ENCODE results near the gene DDX17. TPM values are rescaled to one million over a fixed set of nuclear protein-coding genes. Genes with fewer than 3 reads are reported as not detected.

The DDX17 gene
- total and polyA plus RNA-seq, 9 donors, result 215 to 602 (median 487) TPM

GRCh38 chr22:38453996-38454352, 52.1 kb downstream of the DDX17 start:
- peaks cover 3% of the 10 kb centered on the region for H3K27me3 ChIP-seq
- H3K9me3 ChIP-seq, result no peaks in the 10 kb centered on the region
- H3K4me3 ChIP-seq, result no peak overlapping the region
- TF ChIP-seq POLR2A (IDR thresholded peaks at IDR 0.05), result no peak
- TF ChIP-seq, protein P1, sequence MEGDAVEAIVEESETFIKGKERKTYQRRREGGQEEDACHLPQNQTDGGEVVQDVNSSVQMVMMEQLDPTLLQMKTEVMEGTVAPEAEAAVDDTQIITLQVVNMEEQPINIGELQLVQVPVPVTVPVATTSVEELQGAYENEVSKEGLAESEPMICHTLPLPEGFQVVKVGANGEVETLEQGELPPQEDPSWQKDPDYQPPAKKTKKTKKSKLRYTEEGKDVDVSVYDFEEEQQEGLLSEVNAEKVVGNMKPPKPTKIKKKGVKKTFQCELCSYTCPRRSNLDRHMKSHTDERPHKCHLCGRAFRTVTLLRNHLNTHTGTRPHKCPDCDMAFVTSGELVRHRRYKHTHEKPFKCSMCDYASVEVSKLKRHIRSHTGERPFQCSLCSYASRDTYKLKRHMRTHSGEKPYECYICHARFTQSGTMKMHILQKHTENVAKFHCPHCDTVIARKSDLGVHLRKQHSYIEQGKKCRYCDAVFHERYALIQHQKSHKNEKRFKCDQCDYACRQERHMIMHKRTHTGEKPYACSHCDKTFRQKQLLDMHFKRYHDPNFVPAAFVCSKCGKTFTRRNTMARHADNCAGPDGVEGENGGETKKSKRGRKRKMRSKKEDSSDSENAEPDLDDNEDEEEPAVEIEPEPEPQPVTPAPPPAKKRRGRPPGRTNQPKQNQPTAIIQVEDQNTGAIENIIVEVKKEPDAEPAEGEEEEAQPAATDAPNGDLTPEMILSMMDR (IDR thresholded peaks at IDR 0.05), result no peak
- TF ChIP-seq EP300 (IDR thresholded peaks at IDR 0.05), result no peak
- H3K36me3 ChIP-seq, result no peaks in the 10 kb centered on the region
- no peak for DNase-seq
- intact Hi-C loops (cut with DNase I), result no loop called here
- H3K4me1 ChIP-seq (ENCODE audit: insufficient read depth), result peaks cover 2% of the 10 kb centered on the region
- WGBS, 3 donors, result 65 to 82% (median 79%) methylated on average over 2 to 3 of the region's 3 CpGs
- H3K27ac ChIP-seq, result no peak overlapping the region

DNA sequence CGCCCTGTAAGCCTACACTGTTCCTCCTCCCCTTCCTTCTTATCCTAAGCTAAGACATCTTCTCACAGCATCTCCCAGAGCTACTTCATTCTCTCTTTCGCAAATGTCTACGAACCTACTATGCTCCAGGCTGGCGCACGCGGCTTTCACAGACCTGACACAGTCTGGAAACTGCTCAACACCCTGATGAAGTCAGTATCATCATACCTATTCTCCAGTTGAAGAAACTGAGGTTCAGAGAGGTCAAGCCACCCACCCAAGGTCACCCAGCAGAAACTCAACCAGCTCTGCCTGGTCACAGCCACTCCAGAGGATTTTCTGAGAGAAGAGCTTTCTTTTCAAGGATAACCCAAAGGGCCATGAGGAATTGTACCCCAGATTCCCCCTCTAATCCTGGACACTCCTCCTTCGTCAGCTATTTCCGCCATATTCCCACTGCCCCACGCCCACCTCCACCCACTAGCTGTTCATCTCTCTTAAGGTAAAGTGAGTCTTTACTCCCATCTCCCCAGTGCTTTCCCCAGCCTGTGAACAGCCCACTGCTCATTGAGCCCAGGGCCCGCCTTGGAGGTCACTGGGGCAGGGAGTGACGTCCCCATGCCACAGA, 52.9 kb downstream of the DDX17 start:
- Histone ChIP-seq H3K27ac (no peak overlapping the region), H3K4me3 (no peak overlapping the region), H3K27me3 (peaks cover 3% of the 10 kb centered on the region), H3K4me1 (ENCODE audit: insufficient read depth) (peaks cover 2% of the 10 kb centered on the region), H3K9me3 (no peaks in the 10 kb centered on the region), H3K36me3 (no peaks in the 10 kb centered on the region)
- TF ChIP-seq POLR2A (IDR thresholded peaks at IDR 0.05), result no peak
- TF ChIP-seq, protein P1 (IDR thresholded peaks at IDR 0.05), result no peak
- TF ChIP-seq EP300 (IDR thresholded peaks at IDR 0.05), result no peak
- 75 to 80% (median 76%) methylated on average over 11 of the region's 11 CpGs for WGBS, 3 donors
- intact Hi-C loops (cut with DNase I), result no loop called here
- no peak for DNase-seq

- no peak for DNase-seq
- no peaks in the 10 kb centered on the region for H3K9me3 ChIP-seq
- TF ChIP-seq, protein P1 (IDR thresholded peaks at IDR 0.05), result no peak
- TF ChIP-seq POLR2A (IDR thresholded peaks at IDR 0.05), result no peak
- no peak for TF ChIP-seq EP300 (IDR thresholded peaks at IDR 0.05)
- H3K27me3 ChIP-seq, result peaks cover 3% of the 10 kb centered on the region
- H3K4me1 ChIP-seq (ENCODE audit: insufficient read depth), result peaks cover 2% of the 10 kb centered on the region
- no peak overlapping the region for H3K4me3 ChIP-seq
- H3K27ac ChIP-seq, result no peak overlapping the region
- intact Hi-C loops (cut with DNase I), result no loop called here
- no peaks in the 10 kb centered on the region for H3K36me3 ChIP-seq
- 18 to 27% (median 25%) methylated on average over 24 to 25 of the region's 25 CpGs for WGBS, 3 donors
Measured at GRCh38 chr22:38452373-38453065, 53.6 kb downstream of the DDX17 start.

GRCh38 chr22:38451864-38452263, 54.2 kb downstream of the DDX17 start:
- 63 to 66% (median 63%) methylated on average over 4 of the region's 4 CpGs for WGBS, 3 donors
- H3K4me1 ChIP-seq (ENCODE audit: insufficient read depth), result peaks cover 2% of the 10 kb centered on the region
- no peaks in the 10 kb centered on the region for H3K9me3 ChIP-seq

More at GRCh38 chr22:38451864-38452263, 54.2 kb downstream of the DDX17 start:
- H3K4me3 ChIP-seq, result no peak overlapping the region
- intact Hi-C loops (cut with DNase I), result no loop called here
- peaks cover 3% of the 10 kb centered on the region for H3K27me3 ChIP-seq
- H3K27ac ChIP-seq, result no peak overlapping the region
- no peak for DNase-seq
- TF ChIP-seq POLR2A (IDR thresholded peaks at IDR 0.05) (no peak), EP300 (IDR thresholded peaks at IDR 0.05) (no peak)
- TF ChIP-seq, protein P1 (IDR thresholded peaks at IDR 0.05), result no peak
- no peaks in the 10 kb centered on the region for H3K36me3 ChIP-seq
